Naive thymus-derived CD4-positive, alpha-beta T cell (primary cell): ENCODE data around the gene ARHGAP18. TPM values are rescaled to one million over a fixed set of nuclear protein-coding genes. Genes with fewer than 3 reads are reported as not detected.

Experiments used
- ATAC-seq: fragments of 150-1000 bp; cut with Tn5 transposase; 2 replicates; pipeline ENCODE4 v1.10.0; 2021; ENCODE audit warnings: mild to moderate bottlenecking, moderate library complexity
- CTCF ChIA-PET: fragments of 350-600 bp; sonication (Branson Sonifier 250); formaldehyde crosslinking; loops from one replicate; lab custom pipeline; 2021; ENCODE audit warnings: antibody characterized with exemption; lab: Charles Lee
- POLR2A ChIA-PET: fragments of 350-600 bp; sonication (Branson Sonifier 250); formaldehyde crosslinking; loops from one replicate; lab custom pipeline; 2021; ENCODE audit warnings: antibody characterized with exemption, inconsistent platforms; lab: Charles Lee
- DNase-seq, 9 donors: peaks; one replicate each; pipeline versions ENCODE4 v3.0.0 to v3.0.0-alpha.2; 2020 to 2022; ENCODE audit warnings: mixed read lengths in 1 of 9
- H3K27ac ChIP-seq: one replicate; pipeline ENCODE4 v1.7.0; 2013; ENCODE audit warnings: mild to moderate bottlenecking, low read depth, low read length, moderate library complexity
- H3K27me3 ChIP-seq, 2 donors: one replicate each; pipeline ENCODE4 v1.7.0; 2013; ENCODE audit warnings: low read length in 2 of 2, mild to moderate bottlenecking in 2 of 2, moderate library complexity in 2 of 2; ENCODE audit not compliant: control insufficient read depth in 2 of 2, insufficient read depth in 2 of 2
- H3K36me3 ChIP-seq, 3 experiments: 1 replicate in 2 of 3; 2 replicates in 1 of 3; pipeline ENCODE4 v1.7.0; 2013; ENCODE audit warnings: low read length in 3 of 3, mild to moderate bottlenecking in 3 of 3, moderate library complexity in 1 of 3; ENCODE audit not compliant: insufficient read depth in 3 of 3, control insufficient read depth in 2 of 3
- H3K4me1 ChIP-seq, 2 donors: one replicate each; pipeline ENCODE4 v1.7.0; 2013; ENCODE audit warnings: low read length in 2 of 2, mild to moderate bottlenecking in 2 of 2, moderate library complexity in 1 of 2; ENCODE audit not compliant: control insufficient read depth in 2 of 2, insufficient read depth in 2 of 2
- H3K4me3 ChIP-seq: 2 replicates; pipeline ENCODE4 v1.7.0; 2013; ENCODE audit warnings: mild to moderate bottlenecking, low read length
- H3K9me3 ChIP-seq, 3 experiments: 1 replicate in 2 of 3; 2 replicates in 1 of 3; pipeline ENCODE4 v1.7.0; 2013; ENCODE audit warnings: low read length in 3 of 3; ENCODE audit not compliant: control insufficient read depth in 2 of 3
- H3K27ac Mint-ChIP-seq, 9 donors: one replicate each; pipeline ENCODE4 v1.8.0; 2020 to 2022; ENCODE audit warnings: mixed read lengths in 9 of 9, mild to moderate bottlenecking in 8 of 9, moderate library complexity in 5 of 9, inconsistent platforms in 2 of 9
- H3K27me3 Mint-ChIP-seq, 5 donors: one replicate each; pipeline ENCODE4 v1.8.0; 2021 to 2022; ENCODE audit warnings: mixed read lengths in 5 of 5, mild to moderate bottlenecking in 1 of 5
- H3K36me3 Mint-ChIP-seq, 5 donors: one replicate each; pipeline ENCODE4 v1.8.0; 2020 to 2022; ENCODE audit warnings: mixed read lengths in 5 of 5, mild to moderate bottlenecking in 3 of 5, inconsistent platforms in 1 of 5
- H3K4me1 Mint-ChIP-seq, 7 donors: one replicate each; pipeline ENCODE4 v1.8.0; 2020 to 2022; ENCODE audit warnings: mixed read lengths in 7 of 7, mild to moderate bottlenecking in 3 of 7, inconsistent platforms in 1 of 7
- H3K4me3 Mint-ChIP-seq, 10 donors: one replicate each; pipeline ENCODE4 v1.8.0; 2020 to 2022; ENCODE audit warnings: mild to moderate bottlenecking in 10 of 10, mixed read lengths in 10 of 10, moderate library complexity in 6 of 10, inconsistent platforms in 2 of 10
- H3K9me3 Mint-ChIP-seq, 11 donors: one replicate each; pipeline ENCODE4 v1.8.0; 2020 to 2022; ENCODE audit warnings: mixed read lengths in 11 of 11, mild to moderate bottlenecking in 4 of 11, inconsistent platforms in 1 of 11, moderate library complexity in 1 of 11
- intact Hi-C, 2 donors: fragments of 100-400 bp; cut with micrococcal nuclease; formaldehyde crosslinking; loops; one replicate each; pipeline ENCODE4 v1.15.1; 2023
- polyA plus RNA-seq, 2 donors: library from polyadenylated mRNA; unstranded; fragments of 300-500 nt; fragmentation: Illumina TruSeq; gene quantifications; one replicate each; pipeline ENCODE4 v1.2.3, GENCODE V29; 2021
- total RNA-seq, 6 experiments: library from RNA in 5 of 6; stranded (reverse) in 5 of 6; gene quantifications; 1 replicate in 5 of 6; 2 replicates in 1 of 6; pipeline ENCODE4 v1.2.3 and lab custom pipeline; 2021 to 2026

Gene ARHGAP18
- total and polyA plus RNA-seq, 7 experiments from 2014 or later: 0.53 to 9.4 (median 1.5) TPM

GRCh38 chr6:129717277-129717676 is 7.3 kb upstream of the ARHGAP18 start:
- H3K4me1 ChIP-seq: peaks cover 0 to 3% of the 10 kb centered on the region in 2 donors
- Mint-ChIP-seq H3K36me3 (no peaks in the 10 kb centered on the region), H3K27ac (peak overlapping the region in 1 of 9 donors; percentile 22), H3K4me3 (no peak overlapping the region), H3K27me3 (peaks cover 0 to 4% (median 0%) of the 10 kb centered on the region in 5 donors), H3K4me1 (peaks cover 0 to 9% (median 6%) of the 10 kb centered on the region in 7 donors), H3K9me3 (no peaks in the 10 kb centered on the region)
- DNase-seq (no peak), ATAC-seq (no peak)
- no peak overlapping the region for H3K27ac ChIP-seq
- no peak overlapping the region for H3K4me3 ChIP-seq
- no peaks in the 10 kb centered on the region for H3K36me3 ChIP-seq
- ChIA-PET CTCF (no interaction called here), POLR2A (interaction anchor here (0.6 kb wide), 1 partner anchor 9 kb away, joined by 3 read pairs; no protein-coding TSS in a partner anchor)
- intact Hi-C loops: no loop called here
- H3K9me3 ChIP-seq: no peaks in the 10 kb centered on the region
- H3K27me3 ChIP-seq: no peaks in the 10 kb centered on the region

DNA sequence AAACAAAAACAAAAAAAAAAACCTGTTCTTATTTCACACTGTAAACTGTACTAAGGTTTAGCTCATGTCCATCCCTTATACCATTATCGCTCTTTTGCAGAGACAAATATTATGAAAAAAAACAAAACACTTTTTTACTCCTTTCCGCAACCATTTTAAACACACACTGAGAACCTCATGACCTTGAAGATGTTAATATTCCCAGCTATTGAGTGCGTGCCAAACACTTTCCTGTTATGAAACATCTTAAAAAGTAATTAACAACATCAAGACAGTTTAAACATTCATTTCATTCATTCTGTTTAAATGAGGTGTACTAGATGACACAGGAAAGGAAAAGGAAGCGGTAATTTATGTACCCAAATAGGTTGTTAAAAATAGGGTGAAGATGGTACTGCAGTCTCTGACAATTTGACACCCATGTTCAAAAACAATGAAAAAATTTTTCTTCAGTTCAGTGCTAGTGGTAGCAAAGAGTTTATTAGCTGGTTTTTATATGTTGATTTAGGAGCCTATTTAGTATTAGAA is 3.9 kb upstream of the ARHGAP18 start:
- Mint-ChIP-seq H3K27me3 (peaks cover 0 to 4% (median 0%) of the 10 kb centered on the region in 5 donors), H3K4me1 (peaks cover 18 to 27% (median 21%) of the 10 kb centered on the region in 7 donors), H3K4me3 (no peak overlapping the region), H3K27ac (no peak overlapping the region), H3K9me3 (no peaks in the 10 kb centered on the region), H3K36me3 (no peaks in the 10 kb centered on the region)
- POLR2A ChIA-PET: interaction anchor here (0.6 to 1.2 kb wide), 2 partner anchors 30 to 211 kb away, joined by 3 read pairs; no protein-coding TSS in a partner anchor
- H3K27me3 ChIP-seq: no peaks in the 10 kb centered on the region
- no peak overlapping the region for H3K27ac ChIP-seq
- intact Hi-C loops: no loop called here
- no peaks in the 10 kb centered on the region for H3K9me3 ChIP-seq
- H3K36me3 ChIP-seq: no peaks in the 10 kb centered on the region
- H3K4me3 ChIP-seq: no peak overlapping the region
- DNase-seq (no peak), ATAC-seq (no peak)
- CTCF ChIA-PET: interaction anchor here (0.7 to 1.3 kb wide), 3 partner anchors 11 to 97 kb away, joined by 3 to 4 read pairs (median 3); no protein-coding TSS in a partner anchor
- H3K4me1 ChIP-seq: peaks cover 0 to 3% of the 10 kb centered on the region in 2 donors

GRCh38 chr6:129711271-129711631 is 1.3 kb upstream of the ARHGAP18 start:
- DNase-seq: no peak
- Histone ChIP-seq H3K4me1 (peaks cover 0 to 8% of the 10 kb centered on the region in 2 donors), H3K4me3 (no peak overlapping the region), H3K27me3 (no peaks in the 10 kb centered on the region), H3K27ac (no peak overlapping the region), H3K36me3 (no peaks in the 10 kb centered on the region), H3K9me3 (no peaks in the 10 kb centered on the region)
- peaks cover 0 to 2% (median 0%) of the 10 kb centered on the region in 11 donors for H3K9me3 Mint-ChIP-seq
- peak overlapping the region in 7 of 10 donors; percentile 44 to 96 (median 94) for H3K4me3 Mint-ChIP-seq
- ATAC-seq: no peak
- CTCF ChIA-PET: interaction anchor here (1.2 kb wide), 1 partner anchor 121 kb away, joined by 8 read pairs; no protein-coding TSS in a partner anchor
- peaks cover 0 to 6% (median 0%) of the 10 kb centered on the region in 5 donors for H3K36me3 Mint-ChIP-seq
- peaks cover 0 to 4% (median 0%) of the 10 kb centered on the region in 5 donors for H3K27me3 Mint-ChIP-seq
- H3K4me1 Mint-ChIP-seq: peaks cover 21 to 40% (median 30%) of the 10 kb centered on the region in 7 donors
- intact Hi-C loops: loop anchor here in 1 of 2 donors (2.0 kb wide), 1 partner anchor 38 kb away; no protein-coding TSS in a partner anchor
- H3K27ac Mint-ChIP-seq: peak overlapping the region in 1 of 9 donors; percentile 62
- POLR2A ChIA-PET: interaction anchor here (0.6 to 0.7 kb wide), 2 partner anchors 16 to 38 kb away, joined by 3 read pairs; no protein-coding TSS in a partner anchor

GRCh38 chr6:129710450-129711270 is 683 bp upstream of the ARHGAP18 start:
- Histone ChIP-seq H3K4me3 (peak overlapping the region; percentile 66), H3K4me1 (peaks cover 0 to 8% of the 10 kb centered on the region in 2 donors), H3K27me3 (no peaks in the 10 kb centered on the region), H3K27ac (peak overlapping the region; percentile 37), H3K9me3 (no peaks in the 10 kb centered on the region), H3K36me3 (no peaks in the 10 kb centered on the region)
- Mint-ChIP-seq H3K36me3 (peaks cover 0 to 6% (median 0%) of the 10 kb centered on the region in 5 donors), H3K4me1 (peaks cover 21 to 40% (median 30%) of the 10 kb centered on the region in 7 donors), H3K27me3 (peaks cover 0 to 4% (median 0%) of the 10 kb centered on the region in 5 donors), H3K9me3 (peaks cover 0 to 2% (median 0%) of the 10 kb centered on the region in 11 donors), H3K4me3 (peak overlapping the region; percentile 90 to 99 (median 94)), H3K27ac (peak overlapping the region in 7 of 9 donors; percentile 3 to 93 (median 83))
- DNase-seq: no peak
- POLR2A ChIA-PET: interaction anchor here (0.6 to 1.7 kb wide), 3 partner anchors 9 to 17 kb away, joined by 3 to 7 read pairs (median 3); no protein-coding TSS in a partner anchor
- no peak for ATAC-seq
- intact Hi-C loops: loop anchor here (1.0 to 2.0 kb wide), 4 partner anchors 23 to 38 kb away; no protein-coding TSS in a partner anchor
- CTCF ChIA-PET: interaction anchor here (1.2 kb wide), 1 partner anchor 120 kb away, joined by 8 read pairs; no protein-coding TSS in a partner anchor

- POLR2A ChIA-PET: interaction anchor here (1.1 to 1.7 kb wide), 3 partner anchors 10 to 37 kb away, joined by 3 to 7 read pairs (median 3); no protein-coding TSS in a partner anchor
- Mint-ChIP-seq H3K36me3 (peaks cover 0 to 15% (median 0%) of the 10 kb centered on the region in 5 donors), H3K27me3 (no peaks in the 10 kb centered on the region), H3K27ac (peak overlapping the region; percentile 53 to 93 (median 83)), H3K9me3 (peaks cover 0 to 2% (median 0%) of the 10 kb centered on the region in 11 donors), H3K4me3 (peak overlapping the region; percentile 90 to 99 (median 94)), H3K4me1 (peaks cover 21 to 49% (median 33%) of the 10 kb centered on the region in 7 donors)
- intact Hi-C loops: loop anchor here in 1 of 2 donors (1.0 kb wide), 2 partner anchors 13 to 37 kb away; no protein-coding TSS in a partner anchor
- H3K9me3 ChIP-seq: no peaks in the 10 kb centered on the region
- H3K27ac ChIP-seq: peak overlapping the region; percentile 37
- no peaks in the 10 kb centered on the region for H3K36me3 ChIP-seq
- ATAC-seq: peak; percentile 2
- peak in 1 of 9 donors; percentile 18 for DNase-seq
- peak overlapping the region; percentile 66 for H3K4me3 ChIP-seq
- peaks cover 0 to 12% of the 10 kb centered on the region in 2 donors for H3K4me1 ChIP-seq
- CTCF ChIA-PET: interaction anchor here (0.5 to 1.8 kb wide), 5 partner anchors 9 to 109 kb away, joined by 3 to 7 read pairs (median 3); no protein-coding TSS in a partner anchor
- H3K27me3 ChIP-seq: no peaks in the 10 kb centered on the region
Observed at GRCh38 chr6:129709196-129709768, 695 bp downstream of the ARHGAP18 start.
